Retinal pigment epithelial cell (primary cell): ENCODE measurements around the gene SIPA1L3.
"Not testable (repeated sequence)": the region's sequence is repeated elsewhere in the genome, so short reads cannot be mapped to it uniquely, and the experiment has no call there.

Source experiments
- DNase-seq: peaks from one replicate; pipeline ENCODE4 v3.0.0-alpha.2; 2010; ENCODE audit warnings: low read depth
- H3K4me3 ChIP-seq: 2 replicates; pipeline ENCODE4 v1.5.1; 2011; ENCODE audit warnings: mild to moderate bottlenecking, low read length, control low read depth, moderate library complexity
- CTCF ChIP-seq: conservative IDR thresholded peaks from 2 replicates; pipeline ENCODE4 v1.5.1; 2011; ENCODE audit warnings: low read depth, low read length, control low read depth, inconsistent platforms

SIPA1L3 gene

DNA sequence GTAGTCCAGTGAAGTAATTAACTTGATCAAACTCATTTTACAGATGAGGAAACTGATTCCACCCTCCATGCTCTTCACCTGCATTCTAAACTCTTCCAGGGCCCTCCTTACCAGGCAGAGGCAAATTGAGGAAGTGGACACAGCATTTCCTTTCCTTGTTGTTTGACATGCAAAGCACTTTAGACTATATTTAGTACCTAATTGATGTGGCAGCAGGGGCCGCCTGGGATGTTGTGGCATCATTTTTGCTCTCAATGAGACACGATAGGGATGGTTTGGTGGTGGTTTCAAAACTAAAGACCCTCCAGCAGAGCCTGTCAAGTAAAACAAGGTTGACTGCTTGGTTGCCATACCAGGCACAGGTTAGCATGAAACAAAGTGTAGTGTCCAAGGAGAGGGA lies 7.9 kb downstream of the SIPA1L3 start:
- no peak overlapping the region for H3K4me3 ChIP-seq
- no peak for TF ChIP-seq CTCF
- no peak for DNase-seq

DNA sequence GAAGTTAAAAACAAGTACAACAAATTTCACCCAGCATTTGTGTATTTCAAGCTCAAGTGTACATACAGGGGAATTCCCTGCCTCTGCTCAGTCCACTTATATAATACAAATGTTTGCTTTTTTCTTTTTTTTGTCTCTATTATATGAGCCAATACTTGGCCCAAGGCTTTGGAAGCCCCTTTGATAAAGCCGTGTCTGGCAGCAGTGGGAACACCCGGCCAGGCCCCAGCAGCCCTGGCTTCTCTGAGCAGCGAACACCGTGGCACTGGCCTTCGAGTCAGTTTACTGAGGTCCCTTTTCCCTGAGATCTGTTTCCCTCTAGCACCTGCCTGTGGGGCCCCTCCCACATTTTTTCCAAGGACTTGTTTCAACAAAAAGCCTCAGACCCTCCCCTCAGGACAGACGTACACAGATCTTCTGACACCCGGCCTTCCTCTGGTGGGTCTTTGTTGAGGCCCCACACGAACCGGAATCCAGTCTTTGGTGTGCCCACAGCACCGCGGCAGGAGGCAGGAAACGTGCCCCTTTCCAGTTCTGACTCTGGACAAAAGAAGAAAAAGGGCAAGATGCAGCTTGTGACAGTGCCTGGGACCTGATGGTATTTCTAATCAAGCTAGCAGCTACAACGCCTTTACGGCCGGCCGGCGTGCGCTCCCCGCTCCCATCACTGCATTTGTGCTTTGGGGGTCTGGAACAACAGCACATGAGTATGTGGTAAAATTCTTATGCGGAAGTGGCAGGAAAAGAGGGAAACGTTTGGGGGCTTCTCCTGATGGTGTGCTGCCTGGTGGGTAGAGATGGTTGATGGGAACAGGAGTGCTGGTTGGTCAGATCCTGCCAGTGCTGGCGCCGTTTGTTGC lies 13.8 kb downstream of the SIPA1L3 start:
- H3K4me3 ChIP-seq: no peak overlapping the region
- no peak for TF ChIP-seq CTCF
- DNase-seq: no peak

GRCh38 chr19:37924573-37924972 lies 17.6 kb downstream of the SIPA1L3 start:
- H3K4me3 ChIP-seq, DNase-seq: not testable (repeated sequence)

- DNase-seq: no peak
- no peak for TF ChIP-seq CTCF
- H3K4me3 ChIP-seq: no peak overlapping the region
Observed at GRCh38 chr19:37925212-37925611, 18.2 kb downstream of the SIPA1L3 start.

DNA sequence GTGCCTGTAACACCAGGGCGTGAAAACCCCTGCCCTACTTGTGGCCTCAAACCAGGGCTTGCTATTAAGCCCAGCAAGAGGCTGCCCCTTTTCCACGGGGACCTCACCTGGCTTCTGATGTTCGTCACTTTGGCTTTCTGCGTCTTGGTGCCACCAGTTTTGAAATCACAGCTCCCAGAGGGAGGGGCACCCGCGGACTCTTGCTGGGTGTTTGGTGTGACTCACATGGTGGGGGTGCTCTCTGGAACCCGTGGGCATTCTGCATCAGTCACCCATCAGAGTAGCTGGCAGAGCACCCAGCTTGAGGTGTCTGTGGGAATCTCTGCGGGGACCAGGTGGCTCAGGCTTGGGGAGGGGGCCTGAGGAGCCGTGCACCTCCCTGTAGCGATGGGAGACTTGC lies 19.2 kb downstream of the SIPA1L3 start:
- no peak for TF ChIP-seq CTCF
- H3K4me3 ChIP-seq: no peak overlapping the region
- DNase-seq: no peak

- H3K4me3 ChIP-seq: no peak overlapping the region
- DNase-seq: no peak
- TF ChIP-seq CTCF: no peak
Observed at GRCh38 chr19:37926711-37927110, 19.7 kb downstream of the SIPA1L3 start.

GRCh38 chr19:37928527-37929286 lies 21.7 kb downstream of the SIPA1L3 start:
- DNase-seq: no peak
- no peak overlapping the region for H3K4me3 ChIP-seq
- no peak for TF ChIP-seq CTCF
